A549 (cell line): Measurements from ENCODE around the gene AKR1E2.

Experiments
- BCL3 ChIP-seq: fragments of >200 bp; sonication (Bioruptor Twin); formaldehyde crosslinking; IDR thresholded peaks from 3 replicates; pipeline ENCODE4 v1.6.1; 2016
- CTCF ChIP-seq: fragments of >200 bp; sonication (Bioruptor Twin); formaldehyde crosslinking; IDR thresholded peaks from 3 replicates; pipeline ENCODE4 v1.5.1; 2016
- ELK1 ChIP-seq: fragments of 150-350 bp; IDR thresholded peaks from 2 replicates; pipeline ENCODE4 v1.6.1; 2014; ENCODE audit warnings: low read depth, mild to moderate bottlenecking, low read length
- EP300 ChIP-seq, 2 experiments: fragments of >200 bp; sonication (Bioruptor Twin); formaldehyde crosslinking; IDR thresholded peaks; 2 replicates in 1 of 2; 3 replicates in 1 of 2; pipeline ENCODE4 v1.6.1; 2016 to 2017
- JUN ChIP-seq, 2 experiments: fragments of >200 bp; sonication (Bioruptor Twin); formaldehyde crosslinking; IDR thresholded peaks; 2 replicates in 1 of 2; 3 replicates in 1 of 2; pipeline ENCODE4 v1.6.1; 2016 to 2017
- KDM1A ChIP-seq: fragments of 200-600 bp; sonication (generic); IDR thresholded peaks from 2 replicates; pipeline ENCODE4 v1.6.1; 2016; ENCODE audit warnings: low read depth, mild to moderate bottlenecking
- RAD21 ChIP-seq, 2 experiments: fragments of >200 bp in 1 of 2; sonication (Bioruptor Twin) in 1 of 2; formaldehyde crosslinking in 1 of 2; IDR thresholded peaks in 1 of 2; conservative IDR thresholded peaks in 1 of 2; 2 replicates in 1 of 2; 3 replicates in 1 of 2; pipeline ENCODE4 v1.6.1; 2012 to 2018; ENCODE audit warnings: inconsistent platforms in 1 of 2
- RFX5 ChIP-seq: fragments of 450-650 bp; IDR thresholded peaks from 2 replicates; pipeline ENCODE4 v1.7.1; 2014; ENCODE audit warnings: antibody characterized with exemption, mild to moderate bottlenecking, moderate library complexity
- SMC3 ChIP-seq: fragments of >200 bp; sonication (Bioruptor Twin); formaldehyde crosslinking; IDR thresholded peaks from 3 replicates; pipeline ENCODE4 v1.6.1; 2018; ENCODE audit warnings: inconsistent platforms
- SREBF2 ChIP-seq: fragments of 450-650 bp; IDR thresholded peaks from 2 replicates; pipeline ENCODE4 v1.6.1; 2014; ENCODE audit warnings: mild to moderate bottlenecking, moderate library complexity
- TF ChIP-seq, protein P1 (sequence below): IDR thresholded peaks from 2 replicates; pipeline ENCODE4 v1.6.1; 2012
- TF ChIP-seq, protein P2 (sequence below): IDR thresholded peaks from 2 replicates; pipeline ENCODE4 v1.6.1; 2012

- TF ChIP-seq CTCF (no peak), RFX5 (no peak), JUN (IDR thresholded peaks at IDR 0.05) (no peak), BCL3 (no peak), KDM1A (no peak), RAD21 (conservative IDR thresholded peaks at IDR 0.05 in 1 of 2, IDR thresholded peaks at IDR 0.05 in 1 of 2) (no peak), SREBF2 (no peak), EP300 (IDR thresholded peaks at IDR 0.05) (no peak), ELK1 (no peak), SMC3 (no peak)
- TF ChIP-seq, protein P1, sequence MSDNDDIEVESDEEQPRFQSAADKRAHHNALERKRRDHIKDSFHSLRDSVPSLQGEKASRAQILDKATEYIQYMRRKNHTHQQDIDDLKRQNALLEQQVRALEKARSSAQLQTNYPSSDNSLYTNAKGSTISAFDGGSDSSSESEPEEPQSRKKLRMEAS, result no peak
- TF ChIP-seq, protein P2, sequence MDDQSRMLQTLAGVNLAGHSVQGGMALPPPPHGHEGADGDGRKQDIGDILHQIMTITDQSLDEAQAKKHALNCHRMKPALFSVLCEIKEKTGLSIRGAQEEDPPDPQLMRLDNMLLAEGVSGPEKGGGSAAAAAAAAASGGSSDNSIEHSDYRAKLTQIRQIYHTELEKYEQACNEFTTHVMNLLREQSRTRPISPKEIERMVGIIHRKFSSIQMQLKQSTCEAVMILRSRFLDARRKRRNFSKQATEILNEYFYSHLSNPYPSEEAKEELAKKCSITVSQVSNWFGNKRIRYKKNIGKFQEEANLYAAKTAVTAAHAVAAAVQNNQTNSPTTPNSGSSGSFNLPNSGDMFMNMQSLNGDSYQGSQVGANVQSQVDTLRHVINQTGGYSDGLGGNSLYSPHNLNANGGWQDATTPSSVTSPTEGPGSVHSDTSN, result no peak
Observed at GRCh38 chr10:4849042-4849402, 23.0 kb downstream of the AKR1E2 start.
